ENCODE data around the gene RICTOR.

- TF ChIP-seq CTCF (conservative IDR thresholded peaks at IDR 0.05) (no peak), ZFX (IDR thresholded peaks at IDR 0.05) (no peak)
Observed at GRCh38 chr5:39121315-39121714, 47.1 kb upstream of the RICTOR start.

Data from C4-2B (cell line).